GM18520 (cell line): ENCODE results near the gene ERFE.

Source experiments
- ATAC-seq: cut with Tn5 transposase; IDR thresholded peaks from one replicate; pipeline ENCODE4 v1.9.1; 2021; ENCODE audit not compliant: unreplicated experiment

The ERFE gene

DNA sequence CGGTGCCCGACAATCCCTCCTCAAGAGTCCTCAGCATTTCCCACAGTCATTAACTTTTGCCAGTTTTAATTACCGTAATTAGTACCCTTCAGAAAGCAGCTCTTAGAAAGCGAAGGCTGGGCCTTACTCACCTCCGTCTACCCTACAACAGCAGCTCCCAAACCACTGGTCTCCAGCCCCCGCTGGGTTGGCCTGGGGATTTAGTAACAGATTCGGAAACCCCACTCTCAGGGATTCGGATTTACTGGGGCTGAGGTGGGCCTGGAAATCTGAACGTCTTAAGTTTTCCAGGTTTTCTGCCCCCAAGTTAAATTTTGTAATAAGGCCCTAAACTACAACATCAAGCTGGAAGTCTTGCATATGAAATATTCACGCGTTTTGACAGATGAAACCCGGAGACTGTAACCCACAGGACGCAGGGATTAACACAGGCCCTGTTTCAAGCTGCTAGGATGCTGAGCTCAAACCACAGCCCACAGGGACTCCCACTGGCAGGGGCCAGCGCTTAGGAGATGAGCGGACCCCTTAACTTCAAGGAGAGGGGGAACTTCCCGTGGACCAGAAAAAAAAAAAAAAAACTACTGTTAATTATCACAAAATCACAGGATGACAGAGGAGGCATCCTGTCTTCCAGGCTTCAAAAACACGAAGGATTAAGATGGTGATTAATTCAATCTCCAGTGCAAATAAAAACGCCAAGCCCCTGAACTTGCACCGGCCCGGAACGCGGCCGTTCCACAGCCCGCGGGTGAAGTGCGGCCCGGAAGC lies 43.7 kb downstream of the ERFE start:
- ATAC-seq: no peak

DNA sequence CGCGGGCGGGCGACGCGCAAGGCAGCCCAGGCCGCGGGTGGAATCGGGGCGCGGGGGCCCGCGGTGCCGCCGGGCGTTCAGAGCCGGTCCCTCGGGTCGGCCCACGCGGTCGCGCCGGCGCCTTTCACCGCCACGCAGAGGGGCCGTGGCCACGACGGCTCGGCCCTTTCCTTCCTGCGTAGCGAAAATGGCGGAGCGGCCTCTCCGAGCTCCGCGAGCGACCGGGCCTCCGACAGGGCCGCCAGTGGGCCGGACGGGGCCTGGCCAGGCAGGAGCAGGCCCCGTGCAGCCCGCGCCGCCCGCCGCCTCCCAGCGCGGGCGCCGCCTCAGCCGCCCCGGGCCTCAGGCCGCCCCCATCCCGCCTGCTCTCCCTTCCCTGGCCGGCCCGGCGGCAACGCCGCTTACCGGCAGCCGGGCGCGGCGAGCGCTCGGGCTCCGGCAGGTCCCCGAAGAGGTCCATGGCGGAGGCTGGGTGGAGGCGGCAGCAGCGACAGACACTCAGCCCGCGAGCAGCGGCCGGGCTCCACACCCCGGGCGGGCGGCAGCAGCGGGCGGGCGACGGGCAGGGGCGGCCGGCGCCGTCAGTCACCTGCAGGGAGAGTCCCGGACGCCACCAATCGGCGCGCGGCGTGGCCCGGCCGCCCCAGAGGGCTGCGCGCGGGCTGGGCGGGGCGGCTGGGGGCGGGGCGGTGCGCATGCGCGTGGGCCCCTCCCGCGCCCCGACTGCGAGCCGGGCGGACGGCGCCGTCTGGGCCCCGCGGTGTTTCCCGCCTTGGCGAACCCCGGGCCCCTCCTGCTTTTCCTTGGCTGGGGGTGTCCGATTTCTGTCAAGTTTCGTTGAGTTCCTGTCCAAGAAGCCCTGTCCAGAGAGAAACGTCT lies 44.6 kb downstream of the ERFE start, which contains the start of gene ILKAP:
TSS of gene ILKAP (minus strand) at position 602 of the 879 bp plus-strand sequence. CDS start at position 460, 142 bp downstream.
- peak; percentile 91 for ATAC-seq

DNA sequence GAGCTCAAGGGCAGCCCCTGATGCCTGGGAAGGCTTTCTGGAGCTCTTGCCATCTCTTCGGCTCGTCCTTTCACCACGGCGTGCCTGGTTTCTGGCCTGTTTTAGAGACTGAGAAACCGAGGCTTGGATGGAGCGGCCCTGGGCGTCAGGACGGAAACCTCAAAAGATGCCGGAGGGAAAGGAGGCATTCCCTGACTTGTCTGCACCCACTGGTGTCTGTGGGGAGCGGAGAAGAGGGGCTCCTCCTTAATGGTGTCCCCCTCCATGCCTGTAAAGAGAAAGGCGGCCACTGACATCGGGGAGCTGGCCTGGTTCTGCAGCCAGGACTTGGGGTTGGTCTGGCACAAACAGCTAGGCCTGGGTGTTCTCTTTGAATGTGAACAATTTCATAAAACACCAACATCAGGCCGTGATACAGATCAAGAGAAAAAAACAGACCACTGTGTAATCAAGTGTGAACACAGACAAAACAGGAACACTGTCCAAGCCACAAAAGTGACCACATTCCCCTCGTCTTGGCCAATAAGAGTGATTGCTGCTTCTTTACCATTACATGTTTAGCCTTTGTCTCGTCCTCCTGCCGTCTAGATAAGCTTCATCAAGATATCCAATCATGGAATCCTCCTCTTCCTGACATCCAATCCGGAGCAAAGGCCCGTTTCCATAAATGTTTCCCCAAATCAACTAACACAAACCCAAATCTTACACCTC lies 45.4 kb downstream of the ERFE start:
- no peak for ATAC-seq

DNA sequence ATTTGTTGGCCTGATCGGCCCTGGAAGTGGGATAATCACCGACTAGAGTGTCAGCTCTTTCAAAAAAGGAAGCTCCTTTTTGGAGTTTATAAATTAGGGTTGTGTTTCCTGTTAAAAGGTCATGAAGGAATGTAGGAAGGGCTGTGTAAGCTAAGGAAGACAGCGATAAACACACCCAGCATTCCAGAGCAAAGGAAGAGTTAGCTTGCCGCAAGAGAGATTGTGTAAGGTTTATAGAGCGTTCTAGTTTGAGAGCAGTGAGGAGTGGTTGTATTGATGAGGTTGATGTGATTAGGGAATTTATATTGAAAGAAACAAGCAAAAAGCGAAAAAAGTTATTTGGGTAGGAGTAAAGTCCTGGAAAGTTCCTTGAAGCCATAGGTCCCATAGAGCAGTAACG lies 48.2 kb downstream of the ERFE start:
- no peak for ATAC-seq

DNA sequence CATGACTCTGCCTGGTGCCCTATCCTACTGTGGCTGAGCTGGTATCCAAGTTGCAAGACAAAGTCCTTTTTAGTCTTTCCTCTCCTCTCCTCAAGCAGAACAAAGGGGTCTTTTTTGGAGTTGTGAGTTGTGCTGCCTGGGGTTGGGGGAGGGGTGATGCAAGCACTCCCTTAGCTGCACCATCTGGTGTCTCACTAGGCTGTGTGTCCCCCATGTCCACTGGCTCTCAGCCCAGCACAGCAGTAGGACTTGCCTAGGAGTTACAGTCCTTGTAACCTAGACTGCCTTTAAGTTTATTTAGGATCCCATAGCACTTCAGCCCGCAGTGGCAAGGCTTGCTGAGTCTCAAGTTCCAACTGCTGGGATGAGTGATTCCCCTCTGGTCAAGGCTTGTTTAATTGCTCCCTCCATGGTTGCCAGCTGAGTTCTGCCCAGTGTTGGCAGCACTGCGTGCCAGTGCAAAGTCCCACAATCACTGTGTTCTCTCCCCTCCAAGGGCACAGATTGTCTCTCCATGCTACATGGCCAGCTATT lies 57.9 kb downstream of the ERFE start:
- no peak for ATAC-seq
